HCT116 (cell line): ENCODE data around the gene RIMBP2. TPM values are rescaled to one million over a fixed set of nuclear protein-coding genes. Genes with fewer than 3 reads are reported as not detected.

ENCODE experiments used
- ATAC-seq: fragments of 200-7000 bp; cut with Tn5 transposase; 2 replicates; pipeline ENCODE4 v1.9.1; 2020; ENCODE audit warnings: mild to moderate bottlenecking, moderate library complexity
- BruUV-seq: library from RNA; stranded (reverse); fragments of 400-500 nt; replicated peaks from 2 replicates; lab custom pipeline; 2021; lab: Mats Ljungman, UMichigan
- CTCF ChIA-PET: fragments of 300-600 bp; sonication (Branson Sonifier 250); formaldehyde crosslinking; loops from one replicate; lab custom pipeline; 2021; ENCODE audit warnings: antibody characterized with exemption; lab: Charles Lee
- POLR2A ChIA-PET: fragments of 300-600, 350-600 bp; sonication (Branson Sonifier 250); formaldehyde crosslinking; loops from one replicate; lab custom pipeline; 2021; ENCODE audit warnings: antibody characterized with exemption; lab: Charles Lee
- RAD21 ChIA-PET, 2 experiments: fragments of 300-600 bp; sonication (Branson Sonifier 250); formaldehyde crosslinking; loops; one replicate each; lab custom pipeline; 2023; ENCODE audit warnings: low total read pairs in 2 of 2; ENCODE audit not compliant: uncharacterized antibody in 2 of 2, unreplicated experiment in 2 of 2, low non-redundant PET in 1 of 2; lab: Charles Lee
- DNase-seq: peaks from one replicate; pipeline ENCODE4 v3.0.0-alpha.2; 2010; ENCODE audit warnings: low read depth, low spot score
- H2AFZ ChIP-seq: fragments of 200-600 bp; shearing (Covaris generic), sonication (generic); 2 replicates; pipeline ENCODE4 v1.6.1; 2017; ENCODE audit warnings: low read depth, mixed run types, mixed read lengths, antibody characterized with exemption, low read length; ENCODE audit not compliant: poor library complexity, severe bottlenecking
- H3K27ac ChIP-seq: 2 replicates; pipeline ENCODE4 v1.5.1; 2012; ENCODE audit warnings: low read depth, low read length
- H3K27me3 ChIP-seq: fragments of 200-600 bp; sonication (generic); 2 replicates; pipeline ENCODE4 v1.6.1; 2016; ENCODE audit warnings: mixed run types, low read length, mixed read lengths; ENCODE audit not compliant: insufficient read depth
- H3K36me3 ChIP-seq, 2 experiments: fragments of 200-500 bp in 1 of 2; fragments of 200-600 bp in 1 of 2; sonication (Bioruptor generic) in 1 of 2; sonication (generic) in 1 of 2; 2 replicates each; pipeline versions ENCODE4 v1.5.1 to v1.6.1; 2014 to 2016; ENCODE audit warnings: low read length in 2 of 2, inconsistent platforms in 1 of 2, mixed read lengths in 1 of 2, mixed run types in 1 of 2; ENCODE audit not compliant: insufficient read depth in 2 of 2, control insufficient read depth in 1 of 2
- H3K4me1 ChIP-seq, 2 experiments: fragments of 200-600 bp in 1 of 2; sonication (generic) in 1 of 2; 2 replicates each; pipeline versions ENCODE4 v1.5.1 to v1.6.1; 2012 to 2017; ENCODE audit warnings: low read length in 2 of 2, inconsistent platforms in 1 of 2, mild to moderate bottlenecking in 1 of 2, mixed read lengths in 1 of 2, mixed run types in 1 of 2, moderate library complexity in 1 of 2; ENCODE audit not compliant: insufficient read depth in 2 of 2, control insufficient read depth in 1 of 2
- H3K4me2 ChIP-seq: fragments of 200-600 bp; sonication (generic); 2 replicates; pipeline ENCODE4 v1.6.1; 2017; ENCODE audit warnings: mixed run types, low read length, mixed read lengths
- H3K4me3 ChIP-seq, 2 experiments: fragments of 200-600 bp in 1 of 2; sonication (generic) in 1 of 2; replicated peaks in 1 of 2; 2 replicates each; pipeline ENCODE4 v1.5.1; 2011 to 2016; ENCODE audit warnings: low read length in 2 of 2, control low read depth in 1 of 2, low read depth in 1 of 2, mild to moderate bottlenecking in 1 of 2, mixed read lengths in 1 of 2, mixed run types in 1 of 2
- H3K79me2 ChIP-seq: fragments of 200-600 bp; sonication (generic); 2 replicates; pipeline ENCODE4 v1.6.1; 2017; ENCODE audit warnings: mild to moderate bottlenecking, mixed run types, low read length, moderate library complexity, mixed read lengths; ENCODE audit not compliant: insufficient read depth
- H3K9ac ChIP-seq: fragments of 200-600 bp; sonication (generic); 2 replicates; pipeline ENCODE4 v1.6.1; 2016; ENCODE audit warnings: low read length, mixed read lengths
- H3K9me2 ChIP-seq: fragments of 200-600 bp; sonication (generic), shearing (Covaris generic); 2 replicates; pipeline ENCODE4 v1.6.1; 2017; ENCODE audit warnings: mixed run types, mild to moderate bottlenecking, moderate library complexity; ENCODE audit not compliant: insufficient read depth
- H3K9me3 ChIP-seq, 2 experiments: fragments of 200-500 bp in 1 of 2; fragments of 200-600 bp in 1 of 2; sonication (Bioruptor generic) in 1 of 2; sonication (generic) in 1 of 2; 2 replicates each; pipeline ENCODE4 v1.6.1; 2014 to 2017; ENCODE audit warnings: low read length in 2 of 2, mixed read lengths in 2 of 2, inconsistent platforms in 1 of 2, low read depth in 1 of 2, mild to moderate bottlenecking in 1 of 2, mixed run types in 1 of 2, moderate library complexity in 1 of 2; ENCODE audit not compliant: control insufficient read depth in 1 of 2, insufficient read depth in 1 of 2
- H4K20me1 ChIP-seq: fragments of 200-600 bp; sonication (generic), shearing (Covaris generic); 2 replicates; pipeline ENCODE4 v1.6.1; 2017; ENCODE audit warnings: mixed run types, mild to moderate bottlenecking, moderate library complexity; ENCODE audit not compliant: insufficient read depth
- EZH2 ChIP-seq: fragments of 200-600 bp; sonication (generic); IDR thresholded peaks from 2 replicates; pipeline ENCODE4 v1.6.1; 2017; ENCODE audit warnings: antibody characterized with exemption, mixed run types
- RAD21 ChIP-seq: IDR thresholded peaks from 2 replicates; pipeline ENCODE4 v1.6.1; 2012; ENCODE audit warnings: low read depth, mild to moderate bottlenecking
- SIN3A ChIP-seq: IDR thresholded peaks from 2 replicates; pipeline ENCODE4 v1.6.1; 2012; ENCODE audit warnings: low read depth
- SRF ChIP-seq: IDR thresholded peaks from 2 replicates; pipeline ENCODE4 v1.6.1; 2012; ENCODE audit warnings: low read depth
- TCF7L2 ChIP-seq: IDR thresholded peaks from 2 replicates; pipeline ENCODE4 v1.7.0; 2011; ENCODE audit warnings: borderline replicate concordance, inconsistent platforms; ENCODE audit not compliant: insufficient read depth, insufficient read length; ENCODE audit errors: extremely low read depth
- YY1 ChIP-seq: IDR thresholded peaks from 2 replicates; pipeline ENCODE4 v1.6.1; 2011; ENCODE audit warnings: low read length, low read depth, moderate library complexity, mild to moderate bottlenecking; ENCODE audit not compliant: insufficient replicate concordance; ENCODE audit errors: extremely low read depth
- intact Hi-C: fragments of 100-400 bp; cut with micrococcal nuclease; formaldehyde crosslinking; loops from 2 replicates; pipeline ENCODE4 v1.10.0; 2022
- total RNA-seq: library from RNA; stranded (reverse); gene quantifications from one replicate; pipeline ENCODE4 v1.2.1, GENCODE V29; 2021; ENCODE audit not compliant: unreplicated experiment
- TF ChIP-seq, protein P1 (sequence below): IDR thresholded peaks from 2 replicates; pipeline ENCODE4 v1.6.1; 2011; ENCODE audit warnings: mild to moderate bottlenecking, low read length, moderate library complexity; ENCODE audit not compliant: insufficient replicate concordance; ENCODE audit errors: extremely low read depth
- TF ChIP-seq, protein P2 (sequence below): IDR thresholded peaks from 2 replicates; pipeline ENCODE4 v1.6.1; 2012
- TF ChIP-seq, protein P3 (sequence below): IDR thresholded peaks from 2 replicates; pipeline ENCODE4 v1.6.1; 2012
- TF ChIP-seq, protein P4 (sequence below): IDR thresholded peaks from 2 replicates; pipeline ENCODE4 v1.6.1; 2012; ENCODE audit warnings: low read depth
- TF ChIP-seq, protein P5 (sequence below), 3 experiments: fragments of 200-600 bp in 1 of 3; sonication (generic) in 1 of 3; IDR thresholded peaks in 2 of 3; conservative IDR thresholded peaks in 1 of 3; 2 replicates each; pipeline ENCODE4 v1.5.1; 2012 to 2017; ENCODE audit warnings: low read depth in 2 of 3, low read length in 2 of 3, antibody characterized with exemption in 1 of 3, borderline replicate concordance in 1 of 3, control low read depth in 1 of 3, mild to moderate bottlenecking in 1 of 3, mixed read lengths in 1 of 3, mixed run types in 1 of 3, moderate library complexity in 1 of 3; ENCODE audit not compliant: insufficient read depth in 1 of 3

RIMBP2 gene
- total RNA-seq, 1 experiment from 2014 or later, result not detected

DNA sequence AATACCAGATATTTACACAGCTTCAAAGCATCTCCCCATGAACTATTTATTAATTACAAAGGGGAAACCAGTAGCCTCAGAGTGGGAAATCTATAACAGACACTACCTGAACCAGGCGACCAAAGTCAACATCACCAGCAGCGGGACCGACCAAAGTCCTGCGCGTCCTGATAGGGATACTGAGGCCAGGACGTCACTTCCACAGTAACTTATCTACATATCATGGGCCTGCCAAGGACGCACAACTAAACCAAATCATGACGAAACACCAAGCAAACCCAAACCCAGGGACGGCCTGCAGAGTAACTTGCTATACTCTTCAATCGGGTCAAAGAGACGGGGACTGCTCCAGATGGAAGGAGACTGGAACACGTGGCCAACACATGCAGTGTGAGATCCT lies 26.0 kb upstream of the RIMBP2 start:
- H3K4me3 ChIP-seq, result no peak overlapping the region
- H3K36me3 ChIP-seq, result no peaks in the 10 kb centered on the region
- intact Hi-C loops, result loop anchor here (10.0 kb wide), 1 partner anchor 457 kb away; no protein-coding TSS in a partner anchor
- RAD21 ChIA-PET, result no interaction called here
- DNase-seq (no peak), ATAC-seq (no peak)
- H3K27me3 ChIP-seq, result peaks cover 21% of the 10 kb centered on the region
- CTCF ChIA-PET, result no interaction called here
- no peaks in the 10 kb centered on the region for H4K20me1 ChIP-seq
- no peaks in the 10 kb centered on the region for H3K9me2 ChIP-seq
- H3K79me2 ChIP-seq, result no peaks in the 10 kb centered on the region
- BruUV-seq, result no TSS peak
- POLR2A ChIA-PET, result no interaction called here
- H3K9ac ChIP-seq, result no peak overlapping the region
- no peaks in the 10 kb centered on the region for H3K9me3 ChIP-seq
- no peak overlapping the region for H3K27ac ChIP-seq
- no peaks in the 10 kb centered on the region for H3K4me1 ChIP-seq
- H3K4me2 ChIP-seq, result no peak overlapping the region
- no peak for TF ChIP-seq SRF
- TF ChIP-seq, protein P1, sequence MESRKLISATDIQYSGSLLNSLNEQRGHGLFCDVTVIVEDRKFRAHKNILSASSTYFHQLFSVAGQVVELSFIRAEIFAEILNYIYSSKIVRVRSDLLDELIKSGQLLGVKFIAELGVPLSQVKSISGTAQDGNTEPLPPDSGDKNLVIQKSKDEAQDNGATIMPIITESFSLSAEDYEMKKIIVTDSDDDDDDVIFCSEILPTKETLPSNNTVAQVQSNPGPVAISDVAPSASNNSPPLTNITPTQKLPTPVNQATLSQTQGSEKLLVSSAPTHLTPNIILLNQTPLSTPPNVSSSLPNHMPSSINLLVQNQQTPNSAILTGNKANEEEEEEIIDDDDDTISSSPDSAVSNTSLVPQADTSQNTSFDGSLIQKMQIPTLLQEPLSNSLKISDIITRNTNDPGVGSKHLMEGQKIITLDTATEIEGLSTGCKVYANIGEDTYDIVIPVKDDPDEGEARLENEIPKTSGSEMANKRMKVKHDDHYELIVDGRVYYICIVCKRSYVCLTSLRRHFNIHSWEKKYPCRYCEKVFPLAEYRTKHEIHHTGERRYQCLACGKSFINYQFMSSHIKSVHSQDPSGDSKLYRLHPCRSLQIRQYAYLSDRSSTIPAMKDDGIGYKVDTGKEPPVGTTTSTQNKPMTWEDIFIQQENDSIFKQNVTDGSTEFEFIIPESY, result no peak
- TF ChIP-seq, protein P2, sequence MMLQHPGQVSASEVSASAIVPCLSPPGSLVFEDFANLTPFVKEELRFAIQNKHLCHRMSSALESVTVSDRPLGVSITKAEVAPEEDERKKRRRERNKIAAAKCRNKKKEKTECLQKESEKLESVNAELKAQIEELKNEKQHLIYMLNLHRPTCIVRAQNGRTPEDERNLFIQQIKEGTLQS, result no peak
- H2AFZ ChIP-seq, result no peak overlapping the region

DNA sequence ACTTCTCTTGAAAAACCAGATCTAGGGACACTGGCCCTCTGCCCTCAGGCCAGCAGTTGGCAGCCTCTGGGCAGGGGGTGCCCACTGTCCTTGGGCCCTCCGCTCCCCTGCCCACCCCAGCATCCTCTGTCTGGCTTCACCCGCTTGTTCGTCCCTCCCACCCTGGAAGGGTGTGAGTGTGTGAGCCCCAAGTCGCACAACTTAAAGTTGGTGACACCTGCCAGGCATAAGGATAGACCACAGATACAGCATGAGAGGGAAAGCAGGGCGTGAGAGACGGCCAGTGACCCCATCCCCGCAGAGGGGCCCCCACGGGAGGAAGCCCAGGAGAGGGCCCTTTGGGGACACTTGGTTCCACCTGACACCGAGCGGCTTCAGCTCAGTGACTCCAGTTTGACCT lies 23.5 kb upstream of the RIMBP2 start:
- Histone ChIP-seq H4K20me1 (no peaks in the 10 kb centered on the region), H3K79me2 (no peaks in the 10 kb centered on the region), H3K9me2 (no peaks in the 10 kb centered on the region), H3K4me1 (no peaks in the 10 kb centered on the region), H3K27ac (no peak overlapping the region), H2AFZ (no peak overlapping the region), H3K36me3 (no peaks in the 10 kb centered on the region), H3K9ac (no peak overlapping the region), H3K4me3 (no peak overlapping the region), H3K27me3 (peaks cover 16% of the 10 kb centered on the region), H3K9me3 (no peaks in the 10 kb centered on the region), H3K4me2 (no peak overlapping the region)
- ChIA-PET RAD21 (no interaction called here), CTCF (interaction anchor here (1.2 kb wide), 1 partner anchor 9 kb away, joined by 6 read pairs; no protein-coding TSS in a partner anchor), POLR2A (no interaction called here)
- BruUV-seq, result no TSS peak
- intact Hi-C loops, result no loop called here
- no peak for DNase-seq
- no peak for ATAC-seq
- TF ChIP-seq, protein P3, sequence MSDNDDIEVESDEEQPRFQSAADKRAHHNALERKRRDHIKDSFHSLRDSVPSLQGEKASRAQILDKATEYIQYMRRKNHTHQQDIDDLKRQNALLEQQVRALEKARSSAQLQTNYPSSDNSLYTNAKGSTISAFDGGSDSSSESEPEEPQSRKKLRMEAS, result no peak
- TF ChIP-seq, protein P4, sequence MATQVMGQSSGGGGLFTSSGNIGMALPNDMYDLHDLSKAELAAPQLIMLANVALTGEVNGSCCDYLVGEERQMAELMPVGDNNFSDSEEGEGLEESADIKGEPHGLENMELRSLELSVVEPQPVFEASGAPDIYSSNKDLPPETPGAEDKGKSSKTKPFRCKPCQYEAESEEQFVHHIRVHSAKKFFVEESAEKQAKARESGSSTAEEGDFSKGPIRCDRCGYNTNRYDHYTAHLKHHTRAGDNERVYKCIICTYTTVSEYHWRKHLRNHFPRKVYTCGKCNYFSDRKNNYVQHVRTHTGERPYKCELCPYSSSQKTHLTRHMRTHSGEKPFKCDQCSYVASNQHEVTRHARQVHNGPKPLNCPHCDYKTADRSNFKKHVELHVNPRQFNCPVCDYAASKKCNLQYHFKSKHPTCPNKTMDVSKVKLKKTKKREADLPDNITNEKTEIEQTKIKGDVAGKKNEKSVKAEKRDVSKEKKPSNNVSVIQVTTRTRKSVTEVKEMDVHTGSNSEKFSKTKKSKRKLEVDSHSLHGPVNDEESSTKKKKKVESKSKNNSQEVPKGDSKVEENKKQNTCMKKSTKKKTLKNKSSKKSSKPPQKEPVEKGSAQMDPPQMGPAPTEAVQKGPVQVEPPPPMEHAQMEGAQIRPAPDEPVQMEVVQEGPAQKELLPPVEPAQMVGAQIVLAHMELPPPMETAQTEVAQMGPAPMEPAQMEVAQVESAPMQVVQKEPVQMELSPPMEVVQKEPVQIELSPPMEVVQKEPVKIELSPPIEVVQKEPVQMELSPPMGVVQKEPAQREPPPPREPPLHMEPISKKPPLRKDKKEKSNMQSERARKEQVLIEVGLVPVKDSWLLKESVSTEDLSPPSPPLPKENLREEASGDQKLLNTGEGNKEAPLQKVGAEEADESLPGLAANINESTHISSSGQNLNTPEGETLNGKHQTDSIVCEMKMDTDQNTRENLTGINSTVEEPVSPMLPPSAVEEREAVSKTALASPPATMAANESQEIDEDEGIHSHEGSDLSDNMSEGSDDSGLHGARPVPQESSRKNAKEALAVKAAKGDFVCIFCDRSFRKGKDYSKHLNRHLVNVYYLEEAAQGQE, result no peak
- TF ChIP-seq SIN3A (no peak), EZH2 (no peak), SRF (no peak), YY1 (no peak), TCF7L2 (no peak), RAD21 (no peak)
- TF ChIP-seq, protein P5, sequence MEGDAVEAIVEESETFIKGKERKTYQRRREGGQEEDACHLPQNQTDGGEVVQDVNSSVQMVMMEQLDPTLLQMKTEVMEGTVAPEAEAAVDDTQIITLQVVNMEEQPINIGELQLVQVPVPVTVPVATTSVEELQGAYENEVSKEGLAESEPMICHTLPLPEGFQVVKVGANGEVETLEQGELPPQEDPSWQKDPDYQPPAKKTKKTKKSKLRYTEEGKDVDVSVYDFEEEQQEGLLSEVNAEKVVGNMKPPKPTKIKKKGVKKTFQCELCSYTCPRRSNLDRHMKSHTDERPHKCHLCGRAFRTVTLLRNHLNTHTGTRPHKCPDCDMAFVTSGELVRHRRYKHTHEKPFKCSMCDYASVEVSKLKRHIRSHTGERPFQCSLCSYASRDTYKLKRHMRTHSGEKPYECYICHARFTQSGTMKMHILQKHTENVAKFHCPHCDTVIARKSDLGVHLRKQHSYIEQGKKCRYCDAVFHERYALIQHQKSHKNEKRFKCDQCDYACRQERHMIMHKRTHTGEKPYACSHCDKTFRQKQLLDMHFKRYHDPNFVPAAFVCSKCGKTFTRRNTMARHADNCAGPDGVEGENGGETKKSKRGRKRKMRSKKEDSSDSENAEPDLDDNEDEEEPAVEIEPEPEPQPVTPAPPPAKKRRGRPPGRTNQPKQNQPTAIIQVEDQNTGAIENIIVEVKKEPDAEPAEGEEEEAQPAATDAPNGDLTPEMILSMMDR (IDR thresholded peaks at IDR 0.05 in 2 of 3, conservative IDR thresholded peaks at IDR 0.05 in 1 of 3; ENCODE audit: borderline replicate concordance in 1 of 3, insufficient read depth in 1 of 3, low read depth in 2 of 3, low read length in 2 of 3), result no peak
